Stimulated activated CD4-positive, alpha-beta T cell treated with anti-CD3 and anti-CD28 coated beads, Interleukin-1b, Interleukin-23, amount 100 ng/mL, for 24 hours (primary cell): ENCODE measurements around the gene SLC38A3.

ENCODE experiments used
- DNase-seq, 4 experiments: peaks; one replicate each; pipeline ENCODE4 v3.0.0-alpha.2; 2020; ENCODE audit warnings: low read depth in 4 of 4, low spot score in 1 of 4

SLC38A3 gene

GRCh38 chr3:50264383-50264963 lies 59.4 kb downstream of the SLC38A3 start:
- no peak for DNase-seq

GRCh38 chr3:50264964-50265485 lies 60.0 kb downstream of the SLC38A3 start:
- no peak for DNase-seq

- no peak for DNase-seq
These were observed 60.5 kb downstream of the SLC38A3 start for GRCh38 chr3:50265571-50265970.

GRCh38 chr3:50266017-50266416 lies 60.9 kb downstream of the SLC38A3 start:
- no peak for DNase-seq

GRCh38 chr3:50266836-50267235 lies 61.8 kb downstream of the SLC38A3 start:
- DNase-seq = no peak

- no peak for DNase-seq
These were observed 62.3 kb downstream of the SLC38A3 start for GRCh38 chr3:50267280-50267913.

- no peak for DNase-seq
These were observed 63.2 kb downstream of the SLC38A3 start for GRCh38 chr3:50268276-50268675.

- no peak for DNase-seq
These were observed 63.8 kb downstream of the SLC38A3 start, which contains the start of gene SEMA3B for GRCh38 chr3:50268703-50269451. TSS of gene SEMA3B (plus strand) at chr3:50269147. CDS start at chr3:50269241, 94 bp downstream.

- no peak for DNase-seq
These were observed 64.4 kb downstream of the SLC38A3 start for GRCh38 chr3:50269460-50269859.

GRCh38 chr3:50269977-50270413 lies 64.9 kb downstream of the SLC38A3 start:
- DNase-seq = no peak

- no peak for DNase-seq
These were observed 65.6 kb downstream of the SLC38A3 start for GRCh38 chr3:50270422-50271224.
